GM12892 (cell line): ENCODE measurements around the gene SHISA5.
"Not testable (repeated sequence)": the region's sequence is repeated elsewhere in the genome, so short reads cannot be mapped to it uniquely, and the experiment has no call there.

ENCODE experiments used
- DNase-seq: peaks from one replicate; pipeline ENCODE4 v3.0.0; 2011; ENCODE audit not compliant: insufficient read length
- FAIRE-seq: peaks from 2 replicates; lab custom pipeline; 2011; peaks lifted over from hg19 to GRCh38; lab: Jason Lieb, UNC
- POLR2A ChIP-seq: IDR thresholded peaks from 2 replicates; pipeline ENCODE4 v1.6.1; 2011; ENCODE audit warnings: low read depth, low read length, control low read depth
- POLR2AphosphoS5 ChIP-seq: IDR thresholded peaks from 2 replicates; pipeline ENCODE4 v1.6.1; 2011; ENCODE audit warnings: low read depth, low read length, control low read depth
- TAF1 ChIP-seq: IDR thresholded peaks from 2 replicates; pipeline ENCODE4 v1.6.1; 2011; ENCODE audit warnings: low read depth, mild to moderate bottlenecking, control low read depth, low read length, borderline replicate concordance

SHISA5 gene

GRCh38 chr3:48538451-48538850 lies 34.5 kb upstream of the SHISA5 start:
- TF ChIP-seq POLR2A (no peak), POLR2AphosphoS5 (no peak), TAF1 (no peak)
- FAIRE-seq (no peak), DNase-seq (no peak)

- FAIRE-seq = no peak
- TF ChIP-seq POLR2A (no peak), POLR2AphosphoS5 (no peak), TAF1 (no peak)
- no peak for DNase-seq
Observed at GRCh38 chr3:48536785-48537184, 32.8 kb upstream of the SHISA5 start.

GRCh38 chr3:48536116-48536515 lies 32.1 kb upstream of the SHISA5 start:
- FAIRE-seq (no peak), DNase-seq (no peak)
- TF ChIP-seq TAF1 = no peak
- TF ChIP-seq POLR2A = no peak
- TF ChIP-seq POLR2AphosphoS5 = no peak

GRCh38 chr3:48535578-48535977 lies 31.6 kb upstream of the SHISA5 start:
- DNase-seq (no peak), FAIRE-seq (no peak)
- TF ChIP-seq POLR2A = no peak
- TF ChIP-seq POLR2AphosphoS5 = no peak
- TF ChIP-seq TAF1 = no peak

- no peak for FAIRE-seq
- no peak for TF ChIP-seq POLR2A
Observed at GRCh38 chr3:48532977-48533337, 29.0 kb upstream of the SHISA5 start.

GRCh38 chr3:48532271-48532976 lies 28.4 kb upstream of the SHISA5 start:
- TF ChIP-seq POLR2AphosphoS5 (no peak), TAF1 (no peak), POLR2A (no peak)
- DNase-seq (no peak), FAIRE-seq (no peak)

More at GRCh38 chr3:48532977-48533337, 29.0 kb upstream of the SHISA5 start:
- DNase-seq = no peak

GRCh38 chr3:48530701-48531100 lies 26.7 kb upstream of the SHISA5 start:
- DNase-seq, FAIRE-seq: not testable (repeated sequence)

GRCh38 chr3:48528754-48529153 lies 24.8 kb upstream of the SHISA5 start:
- TF ChIP-seq POLR2AphosphoS5 (no peak), TAF1 (no peak), POLR2A (no peak)
- no peak for DNase-seq
- no peak for FAIRE-seq

GRCh38 chr3:48528048-48528447 lies 24.1 kb upstream of the SHISA5 start:
- no peak for DNase-seq

GRCh38 chr3:48524970-48525369 lies 21.0 kb upstream of the SHISA5 start:
- FAIRE-seq = no peak
- no peak for DNase-seq
- TF ChIP-seq POLR2A = no peak
- TF ChIP-seq TAF1 = no peak
- TF ChIP-seq POLR2AphosphoS5 = no peak

More at GRCh38 chr3:48528048-48528447, 24.1 kb upstream of the SHISA5 start:
- TF ChIP-seq POLR2AphosphoS5 = no peak
- TF ChIP-seq TAF1 = no peak
- TF ChIP-seq POLR2A = no peak
- no peak for FAIRE-seq

- TF ChIP-seq POLR2A = no peak
- TF ChIP-seq TAF1 = no peak
- TF ChIP-seq POLR2AphosphoS5 = no peak
- no peak for DNase-seq
- no peak for FAIRE-seq
Observed at GRCh38 chr3:48521635-48522034, 17.7 kb upstream of the SHISA5 start.

GRCh38 chr3:48519277-48519643 lies 15.3 kb upstream of the SHISA5 start:
- TF ChIP-seq POLR2AphosphoS5 (no peak), POLR2A (no peak), TAF1 (no peak)
- DNase-seq = no peak

More at GRCh38 chr3:48519277-48519643, 15.3 kb upstream of the SHISA5 start:
- FAIRE-seq = no peak
